Hepatocyte (in vitro differentiated cells): ENCODE measurements around the gene NAGK. TPM values are rescaled to one million over a fixed set of nuclear protein-coding genes. Genes with fewer than 3 reads are reported as not detected.
A peak's percentile ranks its signal among the peaks of the same experiment; 100 is the strongest.
"Not testable (repeated sequence)": the region's sequence is repeated elsewhere in the genome, so short reads cannot be mapped to it uniquely, and the experiment has no call there.

Source experiments
- DNase-seq: peaks from one replicate; pipeline ENCODE4 v3.0.0-alpha.2; 2016; ENCODE audit warnings: low spot score
- H2AFZ ChIP-seq: fragments of 200-600 bp; sonication (generic); 2 replicates; pipeline ENCODE4 v1.6.0; 2016; ENCODE audit warnings: antibody characterized with exemption, mild to moderate bottlenecking
- H3K27ac ChIP-seq: fragments of 200-600 bp; sonication (generic); 2 replicates; pipeline ENCODE4 v1.5.1; 2016; ENCODE audit warnings: mild to moderate bottlenecking
- H3K27me3 ChIP-seq: fragments of 200-600 bp; sonication (generic); 2 replicates; pipeline ENCODE4 v1.6.1; 2016
- H3K36me3 ChIP-seq: fragments of 200-600 bp; sonication (generic); replicated peaks from 2 replicates; pipeline ENCODE4 v1.5.1; 2016; ENCODE audit warnings: low read depth; ENCODE audit not compliant: insufficient read depth
- H3K4me1 ChIP-seq: fragments of 200-600 bp; sonication (generic); 2 replicates; pipeline ENCODE4 v1.5.1; 2016; ENCODE audit warnings: mild to moderate bottlenecking, moderate library complexity; ENCODE audit not compliant: insufficient read depth
- H3K4me2 ChIP-seq: fragments of 200-600 bp; sonication (generic); 2 replicates; pipeline ENCODE4 v1.6.0; 2016
- H3K4me3 ChIP-seq: fragments of 200-600 bp; sonication (generic); 2 replicates; pipeline ENCODE4 v1.5.1; 2016; ENCODE audit warnings: mild to moderate bottlenecking
- H3K79me2 ChIP-seq: fragments of 200-600 bp; sonication (generic); 2 replicates; pipeline ENCODE4 v1.6.0; 2017; ENCODE audit warnings: mild to moderate bottlenecking
- H3K9me2 ChIP-seq: fragments of 200-600 bp; sonication (generic); replicated peaks from 2 replicates; pipeline ENCODE4 v1.6.0; 2017; ENCODE audit warnings: mild to moderate bottlenecking; ENCODE audit not compliant: insufficient read depth
- H3K9me3 ChIP-seq: fragments of 200-600 bp; sonication (generic); 2 replicates; pipeline ENCODE4 v1.5.1; 2016; ENCODE audit warnings: low read depth, mild to moderate bottlenecking
- H4K20me1 ChIP-seq: fragments of 200-600 bp; sonication (generic); 2 replicates; pipeline ENCODE4 v1.6.0; 2016; ENCODE audit warnings: mild to moderate bottlenecking; ENCODE audit not compliant: insufficient read depth, poor library complexity, severe bottlenecking
- EZH2 ChIP-seq: fragments of 200-600 bp; sonication (generic); IDR thresholded peaks from 2 replicates; pipeline ENCODE4 v1.6.1; 2016; ENCODE audit warnings: antibody characterized with exemption, mild to moderate bottlenecking, borderline replicate concordance
- EZH2phosphoT487 ChIP-seq: fragments of 200-600 bp; sonication (generic); IDR thresholded peaks from one replicate; pipeline ENCODE4 v1.6.1; 2018; ENCODE audit warnings: antibody characterized with exemption, mild to moderate bottlenecking, low read depth, moderate library complexity; ENCODE audit not compliant: unreplicated experiment, severe bottlenecking
- WGBS: methylation state at CpG from one replicate; pipeline ENCODE4 v1.1.6; 2016; ENCODE audit warnings: low lambda C conversion rate; ENCODE audit errors: missing lambda C conversion rate; 5-methylcytosine and 5-hydroxymethylcytosine counted together
- polyA plus RNA-seq: library from polyadenylated mRNA; unstranded; fragments of >200 nt; fragmentation: Nextera tagmentation; extraction: Ambion mirVana; gene quantifications from 2 replicates; pipeline ENCODE4 v1.2.1, GENCODE V29; 2016
- total RNA-seq: library from RNA; depleted of rRNA; stranded (reverse); fragments of >200 nt; gene quantifications from 2 replicates; pipeline ENCODE4 v1.2.3, GENCODE V29; 2014
- TF ChIP-seq, protein P1 (sequence below): fragments of 200-600 bp; sonication (generic); IDR thresholded peaks from 2 replicates; pipeline ENCODE4 v1.5.1; 2016; ENCODE audit warnings: antibody characterized with exemption, mild to moderate bottlenecking; ENCODE audit not compliant: poor library complexity

The NAGK gene
- total and polyA plus RNA-seq, 2 experiments from 2014 or later: 103 to 123 TPM

DNA sequence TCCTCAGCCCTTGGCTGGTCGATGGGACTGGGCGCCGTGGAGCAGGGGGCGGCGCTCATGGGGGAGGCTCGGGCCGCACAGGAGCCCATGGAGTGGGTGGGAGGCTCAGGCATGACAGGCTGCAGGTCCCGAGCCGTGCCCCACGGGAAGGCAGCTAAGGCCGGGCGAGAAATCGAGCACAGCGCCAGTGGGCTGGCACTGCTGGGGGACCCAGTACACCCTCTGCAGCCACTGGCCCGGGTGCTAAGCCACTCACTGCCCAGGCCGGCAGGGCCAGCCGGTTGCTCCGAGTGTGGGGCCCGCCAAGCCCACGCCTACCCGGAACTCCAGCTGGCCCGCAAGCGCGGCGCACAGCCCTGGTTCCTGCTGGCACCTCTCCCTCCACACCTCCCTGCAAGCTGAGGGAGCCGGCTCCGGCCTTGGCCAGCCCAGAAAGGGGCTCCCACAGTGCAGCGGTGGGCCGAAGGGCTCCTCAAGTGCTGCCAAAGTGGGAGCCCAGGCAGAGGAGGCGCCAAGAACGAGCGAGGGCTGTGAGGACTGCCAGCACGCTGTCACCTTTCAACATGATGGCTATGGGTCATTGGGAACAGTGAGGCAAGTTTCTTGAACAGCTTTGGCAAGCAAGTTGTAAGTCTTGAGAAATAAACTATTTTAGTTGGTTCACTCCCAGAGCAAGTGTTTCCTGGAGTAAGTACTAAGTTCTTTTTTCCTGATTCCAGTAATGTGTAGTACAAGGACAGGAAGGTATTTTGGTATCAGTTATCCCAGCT is 24.2 kb downstream of the NAGK start:
- DNase-seq, H3K36me3 ChIP-seq: not testable (repeated sequence)
- 97% methylated on average over 32 of the region's 33 CpGs for WGBS

GRCh38 chr2:71100195-71100964 is 31.9 kb downstream of the NAGK start:
- no peak overlapping the region for H3K4me2 ChIP-seq
- no peaks in the 10 kb centered on the region for H3K4me1 ChIP-seq
- WGBS: 17% methylated on average over 3 of the region's 3 CpGs
- H3K27ac ChIP-seq: no peak overlapping the region
- H2AFZ ChIP-seq: peak overlapping the region; percentile 37
- peak; percentile 68 for DNase-seq
- H3K79me2 ChIP-seq: no peaks in the 10 kb centered on the region
- H3K4me3 ChIP-seq: no peak overlapping the region
- TF ChIP-seq, protein P1, sequence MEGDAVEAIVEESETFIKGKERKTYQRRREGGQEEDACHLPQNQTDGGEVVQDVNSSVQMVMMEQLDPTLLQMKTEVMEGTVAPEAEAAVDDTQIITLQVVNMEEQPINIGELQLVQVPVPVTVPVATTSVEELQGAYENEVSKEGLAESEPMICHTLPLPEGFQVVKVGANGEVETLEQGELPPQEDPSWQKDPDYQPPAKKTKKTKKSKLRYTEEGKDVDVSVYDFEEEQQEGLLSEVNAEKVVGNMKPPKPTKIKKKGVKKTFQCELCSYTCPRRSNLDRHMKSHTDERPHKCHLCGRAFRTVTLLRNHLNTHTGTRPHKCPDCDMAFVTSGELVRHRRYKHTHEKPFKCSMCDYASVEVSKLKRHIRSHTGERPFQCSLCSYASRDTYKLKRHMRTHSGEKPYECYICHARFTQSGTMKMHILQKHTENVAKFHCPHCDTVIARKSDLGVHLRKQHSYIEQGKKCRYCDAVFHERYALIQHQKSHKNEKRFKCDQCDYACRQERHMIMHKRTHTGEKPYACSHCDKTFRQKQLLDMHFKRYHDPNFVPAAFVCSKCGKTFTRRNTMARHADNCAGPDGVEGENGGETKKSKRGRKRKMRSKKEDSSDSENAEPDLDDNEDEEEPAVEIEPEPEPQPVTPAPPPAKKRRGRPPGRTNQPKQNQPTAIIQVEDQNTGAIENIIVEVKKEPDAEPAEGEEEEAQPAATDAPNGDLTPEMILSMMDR: peak; percentile 62
- TF ChIP-seq EZH2phosphoT487: no peak
- TF ChIP-seq EZH2: no peak
- H3K9me3 ChIP-seq: no peaks in the 10 kb centered on the region
- no peaks in the 10 kb centered on the region for H3K36me3 ChIP-seq
- H4K20me1 ChIP-seq: no peaks in the 10 kb centered on the region
- no peaks in the 10 kb centered on the region for H3K27me3 ChIP-seq
- H3K9me2 ChIP-seq: no peaks in the 10 kb centered on the region

More for the DNA sequence above, 24.2 kb downstream of the NAGK start:
- not testable (repeated sequence) for H3K27me3 ChIP-seq, H3K4me1 ChIP-seq, H2AFZ ChIP-seq, H3K4me2 ChIP-seq, H4K20me1 ChIP-seq, H3K27ac ChIP-seq, H3K9me2 ChIP-seq, H3K79me2 ChIP-seq, H3K9me3 ChIP-seq, H3K4me3 ChIP-seq

GRCh38 chr2:71101656-71102055 is 33.2 kb downstream of the NAGK start:
- DNase-seq: no peak
- no peaks in the 10 kb centered on the region for H3K36me3 ChIP-seq
- H3K4me3 ChIP-seq: no peak overlapping the region
- no peaks in the 10 kb centered on the region for H3K79me2 ChIP-seq
- 57% methylated on average over 2 of the region's 2 CpGs for WGBS
- H3K27ac ChIP-seq: no peak overlapping the region
- H4K20me1 ChIP-seq: no peaks in the 10 kb centered on the region
- H3K4me2 ChIP-seq: no peak overlapping the region
- H2AFZ ChIP-seq: no peak overlapping the region
- H3K4me1 ChIP-seq: no peaks in the 10 kb centered on the region
- TF ChIP-seq, protein P1: no peak
- no peak for TF ChIP-seq EZH2phosphoT487
- no peaks in the 10 kb centered on the region for H3K27me3 ChIP-seq
- no peaks in the 10 kb centered on the region for H3K9me2 ChIP-seq
- no peaks in the 10 kb centered on the region for H3K9me3 ChIP-seq

DNA sequence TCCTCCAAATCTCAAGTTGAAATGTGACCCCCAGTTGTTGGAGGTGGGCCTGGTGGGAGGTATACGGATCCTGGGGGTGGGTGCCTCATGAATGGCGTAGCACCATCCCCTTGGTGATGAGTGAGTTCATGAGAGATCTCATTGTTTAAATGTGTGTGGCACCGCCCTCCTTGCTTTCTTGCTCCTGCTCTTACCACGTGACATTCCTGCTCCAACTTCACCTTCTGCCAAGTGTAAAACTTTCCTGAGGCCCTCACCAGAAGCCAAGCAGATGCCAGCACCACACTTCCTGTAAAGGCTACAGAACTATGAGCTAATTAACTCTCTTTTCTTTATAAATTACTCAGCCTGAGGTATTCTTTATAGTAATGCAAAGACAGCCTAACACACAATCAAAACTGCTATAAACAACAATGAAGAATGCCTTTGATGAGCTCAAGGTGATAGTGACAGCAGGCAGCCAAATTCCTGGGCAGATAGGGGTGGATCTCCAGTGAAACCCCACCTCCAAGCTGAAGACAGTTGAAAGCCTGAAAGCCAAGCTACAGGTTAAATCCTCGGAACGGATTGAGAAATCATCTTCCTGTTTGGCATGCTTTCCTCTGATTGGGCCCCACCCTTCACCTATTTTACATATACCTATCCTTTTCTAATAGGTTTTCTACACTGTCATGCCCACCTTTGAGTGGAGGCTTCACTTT is 34.7 kb downstream of the NAGK start:
- Histone ChIP-seq H3K27ac (no peak overlapping the region), H3K4me2 (no peak overlapping the region), H3K79me2 (no peaks in the 10 kb centered on the region), H3K27me3 (no peaks in the 10 kb centered on the region), H3K36me3 (no peaks in the 10 kb centered on the region), H2AFZ (no peak overlapping the region), H3K4me3 (no peak overlapping the region), H4K20me1 (no peaks in the 10 kb centered on the region), H3K9me3 (no peaks in the 10 kb centered on the region), H3K4me1 (no peaks in the 10 kb centered on the region), H3K9me2 (no peaks in the 10 kb centered on the region)
- TF ChIP-seq, protein P1: no peak
- TF ChIP-seq EZH2 (no peak), EZH2phosphoT487 (no peak)
- DNase-seq: no peak
- 53% methylated on average over 6 of the region's 6 CpGs for WGBS
